Measurements from ENCODE around the gene NXPH1.

Gene NXPH1

GRCh38 chr7:8434290-8435002 is 1.0 kb downstream of the NXPH1 start:
- Mint-ChIP-seq H3K9me3 (peaks cover 3% of the 10 kb centered on the region), H3K36me3 (ENCODE audit: low read depth) (no peaks in the 10 kb centered on the region), H3K4me3 (peak overlapping the region; percentile 60 to 79 (median 72)), H3K27ac (no peak overlapping the region), H3K27me3 (ENCODE audit: low read depth) (peaks cover 100% of the 10 kb centered on the region), H3K4me1 (peaks cover 12% of the 10 kb centered on the region)
- TF ChIP-seq, protein P1, sequence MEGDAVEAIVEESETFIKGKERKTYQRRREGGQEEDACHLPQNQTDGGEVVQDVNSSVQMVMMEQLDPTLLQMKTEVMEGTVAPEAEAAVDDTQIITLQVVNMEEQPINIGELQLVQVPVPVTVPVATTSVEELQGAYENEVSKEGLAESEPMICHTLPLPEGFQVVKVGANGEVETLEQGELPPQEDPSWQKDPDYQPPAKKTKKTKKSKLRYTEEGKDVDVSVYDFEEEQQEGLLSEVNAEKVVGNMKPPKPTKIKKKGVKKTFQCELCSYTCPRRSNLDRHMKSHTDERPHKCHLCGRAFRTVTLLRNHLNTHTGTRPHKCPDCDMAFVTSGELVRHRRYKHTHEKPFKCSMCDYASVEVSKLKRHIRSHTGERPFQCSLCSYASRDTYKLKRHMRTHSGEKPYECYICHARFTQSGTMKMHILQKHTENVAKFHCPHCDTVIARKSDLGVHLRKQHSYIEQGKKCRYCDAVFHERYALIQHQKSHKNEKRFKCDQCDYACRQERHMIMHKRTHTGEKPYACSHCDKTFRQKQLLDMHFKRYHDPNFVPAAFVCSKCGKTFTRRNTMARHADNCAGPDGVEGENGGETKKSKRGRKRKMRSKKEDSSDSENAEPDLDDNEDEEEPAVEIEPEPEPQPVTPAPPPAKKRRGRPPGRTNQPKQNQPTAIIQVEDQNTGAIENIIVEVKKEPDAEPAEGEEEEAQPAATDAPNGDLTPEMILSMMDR (IDR thresholded peaks at IDR 0.05; ENCODE audit: unreplicated experiment in 3 of 3) = no peak

GRCh38 chr7:8435095-8435494 is 1.7 kb downstream of the NXPH1 start:
- H3K4me3 Mint-ChIP-seq = peak overlapping the region; percentile 17 to 58 (median 26)
- H3K27ac Mint-ChIP-seq = no peak overlapping the region
- peaks cover 12% of the 10 kb centered on the region for H3K4me1 Mint-ChIP-seq
- peaks cover 100% of the 10 kb centered on the region for H3K27me3 Mint-ChIP-seq (ENCODE audit: low read depth)
- H3K9me3 Mint-ChIP-seq = peaks cover 3% of the 10 kb centered on the region
- TF ChIP-seq, protein P1 (IDR thresholded peaks at IDR 0.05; ENCODE audit: unreplicated experiment in 3 of 3) = no peak
- H3K36me3 Mint-ChIP-seq (ENCODE audit: low read depth) = no peaks in the 10 kb centered on the region

DNA sequence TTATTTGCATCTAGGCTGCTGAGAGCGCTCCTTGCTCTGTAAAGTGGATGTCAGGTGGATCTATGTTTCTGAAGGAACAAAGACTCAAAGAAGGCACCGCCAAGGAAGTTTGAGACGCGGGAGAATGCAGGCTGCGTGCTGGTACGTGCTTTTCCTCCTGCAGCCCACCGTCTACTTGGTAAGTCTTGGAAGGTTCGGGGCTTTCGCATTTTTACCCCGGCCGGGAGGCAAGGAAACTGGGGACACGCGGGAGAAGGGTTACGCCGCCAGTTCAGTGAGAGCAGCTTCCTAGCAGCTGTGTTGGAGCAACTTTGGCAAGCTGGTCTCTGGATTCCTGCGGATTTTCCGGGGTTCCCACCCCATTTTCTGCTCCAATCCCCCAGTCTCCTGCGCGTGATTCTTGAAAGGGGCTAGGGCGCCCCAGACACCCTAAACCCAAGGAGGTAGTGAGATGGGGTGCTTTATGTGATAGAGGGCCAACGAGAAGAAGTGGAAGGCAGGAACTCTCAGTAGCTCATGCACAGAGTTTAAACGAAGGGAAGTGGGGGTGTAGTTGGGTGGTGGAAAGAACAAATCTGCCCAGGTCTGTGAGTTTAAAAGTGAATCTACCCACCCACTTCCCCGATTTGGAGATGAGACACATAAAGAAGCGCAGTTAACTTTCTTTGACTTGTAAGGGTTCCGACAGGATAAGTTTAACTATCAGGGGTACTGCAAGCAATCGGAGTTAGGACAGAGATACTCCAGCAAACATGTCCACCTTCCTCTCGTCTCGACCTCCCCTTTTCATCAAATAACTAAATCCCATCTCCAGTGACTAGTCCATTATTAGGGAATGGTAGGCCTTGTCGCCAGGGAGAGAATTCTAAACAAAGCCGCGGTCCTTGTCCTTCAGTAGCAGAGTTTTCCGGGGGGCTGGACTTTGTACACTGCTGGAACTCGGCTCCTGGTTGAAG is 2.5 kb downstream of the NXPH1 start:
- TF ChIP-seq, protein P1 (IDR thresholded peaks at IDR 0.05; ENCODE audit: unreplicated experiment in 3 of 3) = no peak
- peaks cover 3% of the 10 kb centered on the region for H3K9me3 Mint-ChIP-seq
- no peak overlapping the region for H3K27ac Mint-ChIP-seq
- peaks cover 100% of the 10 kb centered on the region for H3K27me3 Mint-ChIP-seq (ENCODE audit: low read depth)
- H3K4me3 Mint-ChIP-seq = peak overlapping the region; percentile 15 to 28 (median 18)
- peaks cover 12% of the 10 kb centered on the region for H3K4me1 Mint-ChIP-seq
- H3K36me3 Mint-ChIP-seq (ENCODE audit: low read depth) = no peaks in the 10 kb centered on the region

DNA sequence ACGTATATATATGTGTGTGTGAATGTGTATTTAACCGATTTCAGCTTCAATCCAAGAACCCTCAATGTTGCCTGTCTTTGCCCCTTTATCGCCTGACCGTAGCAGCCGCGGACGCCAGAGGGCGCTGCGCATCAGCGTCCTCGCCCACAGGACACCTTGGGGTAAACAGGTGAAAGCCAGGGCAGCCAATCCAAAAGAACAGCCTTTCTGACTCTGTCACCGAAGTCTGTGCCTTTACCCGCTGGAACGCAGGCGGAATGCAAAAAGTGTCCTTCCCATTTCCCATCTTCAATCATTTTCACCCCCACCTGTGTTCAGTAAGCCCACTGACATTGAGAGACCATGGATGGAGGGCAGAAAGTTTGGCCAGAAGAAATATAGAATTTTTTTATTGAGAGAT is 3.6 kb downstream of the NXPH1 start:
- Mint-ChIP-seq H3K27me3 (ENCODE audit: low read depth) (peaks cover 100% of the 10 kb centered on the region), H3K4me1 (peaks cover 16% of the 10 kb centered on the region)
- TF ChIP-seq, protein P1 (IDR thresholded peaks at IDR 0.05; ENCODE audit: unreplicated experiment in 3 of 3) = peak; percentile 51 to 69 (median 64)

DNA sequence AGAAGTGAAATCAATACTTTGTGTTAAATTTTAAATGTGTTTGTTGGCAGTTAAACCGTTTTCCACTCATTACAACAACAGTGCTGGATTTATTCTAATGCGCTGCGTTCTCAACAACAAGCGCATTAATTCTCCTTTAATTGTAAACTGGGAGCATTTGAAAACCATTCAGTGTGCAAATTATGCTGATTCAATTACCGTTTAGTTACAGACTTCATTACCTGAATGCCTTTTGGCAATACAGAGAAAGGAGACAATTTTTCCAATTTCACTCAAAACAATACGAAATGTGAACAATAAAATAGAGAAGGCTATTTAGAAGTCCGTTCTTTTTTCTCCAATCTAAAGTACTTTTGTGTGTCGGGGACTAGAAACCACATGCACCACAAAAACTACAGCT is 4.2 kb downstream of the NXPH1 start:
- Mint-ChIP-seq H3K27me3 (ENCODE audit: low read depth) (peaks cover 100% of the 10 kb centered on the region), H3K27ac (no peak overlapping the region), H3K4me3 (no peak overlapping the region), H3K9me3 (peaks cover 3% of the 10 kb centered on the region), H3K4me1 (peaks cover 19% of the 10 kb centered on the region), H3K36me3 (ENCODE audit: low read depth) (no peaks in the 10 kb centered on the region)
- TF ChIP-seq, protein P1 (IDR thresholded peaks at IDR 0.05; ENCODE audit: unreplicated experiment in 3 of 3) = no peak

More for the DNA sequence above, 3.6 kb downstream of the NXPH1 start:
- peak overlapping the region in 1 of 3 experiments; percentile 48 for H3K4me3 Mint-ChIP-seq
- H3K36me3 Mint-ChIP-seq (ENCODE audit: low read depth) = no peaks in the 10 kb centered on the region
- H3K27ac Mint-ChIP-seq = no peak overlapping the region
- H3K9me3 Mint-ChIP-seq = peaks cover 3% of the 10 kb centered on the region

Measured in nephron (organoid).